ENCODE results near the gene ZDHHC3.

ZDHHC3 gene

DNA sequence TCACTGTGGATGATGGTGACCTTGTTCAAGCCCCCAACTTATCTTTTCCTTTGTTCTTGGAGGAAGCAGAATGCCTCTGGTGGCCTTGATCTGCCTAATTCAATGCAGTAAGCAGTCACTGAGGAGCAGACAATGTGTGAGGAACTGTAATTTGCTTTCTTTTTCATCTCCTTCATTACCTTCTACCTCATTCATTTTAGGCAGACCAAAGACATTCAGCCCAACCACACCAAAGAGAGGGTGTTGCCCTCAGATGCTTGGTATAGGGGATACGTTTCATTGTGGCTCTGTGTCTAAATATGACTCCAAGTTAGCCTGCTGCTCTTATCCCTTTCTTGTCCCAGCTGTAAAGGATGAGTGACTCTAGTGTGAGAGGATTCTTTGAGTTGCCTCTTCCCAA lies 15.4 kb upstream of the ZDHHC3 start:
- TF ChIP-seq TCF12 (IDR thresholded peaks at IDR 0.05; ENCODE audit: low read depth): no peak
- TF ChIP-seq, protein P1, sequence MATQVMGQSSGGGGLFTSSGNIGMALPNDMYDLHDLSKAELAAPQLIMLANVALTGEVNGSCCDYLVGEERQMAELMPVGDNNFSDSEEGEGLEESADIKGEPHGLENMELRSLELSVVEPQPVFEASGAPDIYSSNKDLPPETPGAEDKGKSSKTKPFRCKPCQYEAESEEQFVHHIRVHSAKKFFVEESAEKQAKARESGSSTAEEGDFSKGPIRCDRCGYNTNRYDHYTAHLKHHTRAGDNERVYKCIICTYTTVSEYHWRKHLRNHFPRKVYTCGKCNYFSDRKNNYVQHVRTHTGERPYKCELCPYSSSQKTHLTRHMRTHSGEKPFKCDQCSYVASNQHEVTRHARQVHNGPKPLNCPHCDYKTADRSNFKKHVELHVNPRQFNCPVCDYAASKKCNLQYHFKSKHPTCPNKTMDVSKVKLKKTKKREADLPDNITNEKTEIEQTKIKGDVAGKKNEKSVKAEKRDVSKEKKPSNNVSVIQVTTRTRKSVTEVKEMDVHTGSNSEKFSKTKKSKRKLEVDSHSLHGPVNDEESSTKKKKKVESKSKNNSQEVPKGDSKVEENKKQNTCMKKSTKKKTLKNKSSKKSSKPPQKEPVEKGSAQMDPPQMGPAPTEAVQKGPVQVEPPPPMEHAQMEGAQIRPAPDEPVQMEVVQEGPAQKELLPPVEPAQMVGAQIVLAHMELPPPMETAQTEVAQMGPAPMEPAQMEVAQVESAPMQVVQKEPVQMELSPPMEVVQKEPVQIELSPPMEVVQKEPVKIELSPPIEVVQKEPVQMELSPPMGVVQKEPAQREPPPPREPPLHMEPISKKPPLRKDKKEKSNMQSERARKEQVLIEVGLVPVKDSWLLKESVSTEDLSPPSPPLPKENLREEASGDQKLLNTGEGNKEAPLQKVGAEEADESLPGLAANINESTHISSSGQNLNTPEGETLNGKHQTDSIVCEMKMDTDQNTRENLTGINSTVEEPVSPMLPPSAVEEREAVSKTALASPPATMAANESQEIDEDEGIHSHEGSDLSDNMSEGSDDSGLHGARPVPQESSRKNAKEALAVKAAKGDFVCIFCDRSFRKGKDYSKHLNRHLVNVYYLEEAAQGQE (IDR thresholded peaks at IDR 0.05; ENCODE audit: low read depth): no peak

DNA sequence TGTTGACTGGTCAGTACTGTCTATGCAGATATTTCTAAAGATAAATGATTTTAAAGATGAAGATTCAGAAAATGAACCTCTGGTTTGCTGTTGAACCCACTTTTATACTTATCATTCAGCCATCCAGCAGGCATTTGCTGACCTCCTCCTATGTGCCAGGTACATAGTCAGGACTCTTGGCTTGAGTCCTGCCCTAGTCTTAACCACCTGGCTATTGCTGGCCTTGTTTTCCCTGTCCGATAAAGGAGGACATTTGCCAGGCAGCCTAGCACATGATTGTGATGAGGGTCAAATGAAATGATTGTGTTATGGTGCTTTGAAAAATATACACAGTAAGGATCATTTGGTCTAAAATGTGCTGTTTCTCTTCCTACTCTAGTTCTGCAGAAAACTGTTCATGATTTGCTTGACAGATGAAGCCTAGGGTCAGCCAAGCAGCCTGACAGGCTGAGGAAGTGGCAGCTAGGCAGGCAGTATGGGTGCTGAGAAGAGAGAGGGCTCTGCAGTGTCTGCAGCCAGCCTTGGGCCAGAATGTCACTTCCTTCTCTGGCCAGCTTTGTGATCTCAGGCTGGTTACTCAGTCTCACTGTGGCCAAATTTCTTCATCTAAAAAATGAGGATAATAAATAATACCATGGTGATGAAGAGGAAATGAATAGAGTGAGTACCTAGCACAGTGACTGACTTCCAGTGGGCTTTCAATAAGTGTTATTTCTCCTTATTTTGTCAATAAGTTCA lies 13.8 kb upstream of the ZDHHC3 start:
- TF ChIP-seq FOXM1 (IDR thresholded peaks at IDR 0.05; ENCODE audit: borderline replicate concordance, low read depth) (no peak), NFIC (IDR thresholded peaks at IDR 0.05) (no peak), EGR1 (IDR thresholded peaks at IDR 0.05) (no peak), RAD21 (IDR thresholded peaks at IDR 0.05; ENCODE audit: low read depth) (no peak), TEAD4 (IDR thresholded peaks at IDR 0.05) (no peak), EP300 (IDR thresholded peaks at IDR 0.05; ENCODE audit: borderline replicate concordance) (no peak), YY1 (IDR thresholded peaks at IDR 0.05; ENCODE audit: low read depth) (no peak), ZBTB7A (IDR thresholded peaks at IDR 0.05; ENCODE audit: low read depth) (no peak), TAF1 (IDR thresholded peaks at IDR 0.05; ENCODE audit: low read depth) (no peak), CREB1 (IDR thresholded peaks at IDR 0.05; ENCODE audit: low read depth) (no peak), CEBPB (IDR thresholded peaks at IDR 0.05) (no peak)
- TF ChIP-seq, protein P1 (IDR thresholded peaks at IDR 0.05; ENCODE audit: low read depth): no peak
- TF ChIP-seq, protein P2, sequence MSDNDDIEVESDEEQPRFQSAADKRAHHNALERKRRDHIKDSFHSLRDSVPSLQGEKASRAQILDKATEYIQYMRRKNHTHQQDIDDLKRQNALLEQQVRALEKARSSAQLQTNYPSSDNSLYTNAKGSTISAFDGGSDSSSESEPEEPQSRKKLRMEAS (IDR thresholded peaks at IDR 0.05): no peak
- TF ChIP-seq, protein P3, sequence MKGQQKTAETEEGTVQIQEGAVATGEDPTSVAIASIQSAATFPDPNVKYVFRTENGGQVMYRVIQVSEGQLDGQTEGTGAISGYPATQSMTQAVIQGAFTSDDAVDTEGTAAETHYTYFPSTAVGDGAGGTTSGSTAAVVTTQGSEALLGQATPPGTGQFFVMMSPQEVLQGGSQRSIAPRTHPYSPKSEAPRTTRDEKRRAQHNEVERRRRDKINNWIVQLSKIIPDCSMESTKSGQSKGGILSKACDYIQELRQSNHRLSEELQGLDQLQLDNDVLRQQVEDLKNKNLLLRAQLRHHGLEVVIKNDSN (IDR thresholded peaks at IDR 0.05): no peak

DNA sequence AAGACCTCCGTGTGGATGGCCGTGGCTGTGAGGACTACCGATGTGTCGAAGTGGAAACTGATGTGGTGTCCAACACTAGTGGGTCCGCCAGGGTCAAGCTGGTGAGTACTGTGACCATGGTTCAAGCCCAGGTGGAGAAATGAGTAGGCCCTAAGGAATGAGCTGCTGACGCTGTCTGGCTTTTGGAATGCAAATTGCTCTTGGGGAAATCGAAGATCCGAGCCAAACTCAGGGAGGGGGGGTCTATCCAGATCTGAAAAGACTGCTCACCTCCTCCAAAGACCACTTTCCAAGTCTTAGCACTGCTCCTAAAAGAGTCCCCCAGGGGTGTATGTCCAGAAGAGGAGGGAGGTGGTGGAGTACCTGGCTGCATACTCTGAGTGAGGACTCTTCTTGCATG lies 13.2 kb upstream of the ZDHHC3 start:
- TF ChIP-seq EP300 (IDR thresholded peaks at IDR 0.05; ENCODE audit: borderline replicate concordance) (no peak), CEBPB (IDR thresholded peaks at IDR 0.05) (no peak)
- TF ChIP-seq, protein P1 (IDR thresholded peaks at IDR 0.05; ENCODE audit: low read depth): no peak

DNA sequence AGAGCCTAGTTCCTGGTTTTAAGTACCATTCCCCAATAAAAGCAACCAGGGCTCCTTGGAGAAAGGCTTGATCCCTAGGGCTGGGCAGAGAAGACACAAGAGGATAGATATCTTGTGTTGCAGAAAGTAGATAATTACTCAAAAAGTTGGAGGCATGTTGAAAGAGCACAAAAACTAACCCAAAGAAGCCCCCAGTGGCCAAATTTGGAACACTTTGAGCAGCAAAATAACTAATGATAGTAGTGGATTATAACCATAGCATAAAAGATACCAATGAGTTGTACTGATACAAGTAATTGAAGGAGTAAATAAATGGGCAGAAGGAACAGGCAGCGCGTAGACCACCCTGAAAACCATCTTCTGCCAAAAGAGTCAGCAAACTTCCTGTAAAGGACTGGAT lies 12.1 kb upstream of the ZDHHC3 start:
- TF ChIP-seq TCF12 (IDR thresholded peaks at IDR 0.05; ENCODE audit: low read depth) (no peak), EP300 (IDR thresholded peaks at IDR 0.05; ENCODE audit: borderline replicate concordance) (no peak), CREB1 (IDR thresholded peaks at IDR 0.05; ENCODE audit: low read depth) (no peak), TEAD4 (IDR thresholded peaks at IDR 0.05) (no peak), NFIC (IDR thresholded peaks at IDR 0.05) (no peak), EGR1 (IDR thresholded peaks at IDR 0.05) (no peak)
- TF ChIP-seq, protein P2 (IDR thresholded peaks at IDR 0.05): no peak
- TF ChIP-seq, protein P3 (IDR thresholded peaks at IDR 0.05): no peak

DNA sequence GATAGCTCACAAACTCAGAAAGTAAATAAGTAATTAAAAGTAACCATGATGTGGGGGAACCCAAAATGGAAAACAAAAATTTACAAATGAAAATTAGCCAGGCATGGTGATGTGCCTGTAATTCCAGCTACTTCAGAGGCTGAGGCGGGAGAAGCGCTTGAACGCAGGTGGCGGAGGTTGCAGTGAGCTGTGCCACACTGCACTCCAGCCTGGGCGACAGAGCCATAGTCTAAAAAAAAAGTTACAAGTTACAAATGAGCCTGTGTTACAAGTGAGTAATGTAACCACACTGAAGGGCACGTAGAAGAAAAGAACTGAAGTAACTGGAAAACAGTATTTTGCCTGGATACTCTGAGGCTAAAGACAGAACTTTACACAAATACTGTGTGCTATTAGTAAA lies 11.4 kb upstream of the ZDHHC3 start:
- no peak for TF ChIP-seq TEAD4 (IDR thresholded peaks at IDR 0.05)
- TF ChIP-seq TAF1 (IDR thresholded peaks at IDR 0.05; ENCODE audit: low read depth): no peak
- TF ChIP-seq ZBTB7A (IDR thresholded peaks at IDR 0.05; ENCODE audit: low read depth): no peak
- TF ChIP-seq, protein P3 (IDR thresholded peaks at IDR 0.05): no peak
- TF ChIP-seq, protein P2 (IDR thresholded peaks at IDR 0.05): no peak
- TF ChIP-seq RAD21 (IDR thresholded peaks at IDR 0.05; ENCODE audit: low read depth): no peak

Data from Ishikawa (cell line).